Left lung (tissue), 10 donors: ENCODE data around the gene MAP3K12. TPM values are rescaled to one million over a fixed set of nuclear protein-coding genes. Genes with fewer than 3 reads are reported as not detected.

ENCODE experiments used
- ATAC-seq: fragments of 200-7000 bp; cut with Tn5 transposase; one replicate; pipeline ENCODE4 v1.9.1; 2020; ENCODE audit warnings: moderate library complexity
- DNase-seq, 4 donors: peaks; one replicate each; pipeline ENCODE4 v3.0.0-alpha.2; 2013 to 2020
- H3K27ac ChIP-seq, 2 donors: fragments of 200-600 bp; sonication (generic) in 1 of 2; one replicate each; pipeline versions ENCODE4 v1.5.0 to v1.8.0; 2020 to 2021
- H3K27me3 ChIP-seq, 2 donors: fragments of 200-600 bp; sonication (generic) in 1 of 2; one replicate each; pipeline versions ENCODE4 v1.5.0 to v1.8.0; 2020 to 2021
- H3K36me3 ChIP-seq, 2 donors: fragments of 200-600 bp; sonication (generic) in 1 of 2; one replicate each; pipeline versions ENCODE4 v1.5.0 to v1.8.0; 2020 to 2021
- H3K4me1 ChIP-seq, 2 donors: fragments of 200-600 bp; one replicate each; pipeline ENCODE4 v1.8.0; 2021
- H3K4me3 ChIP-seq, 2 donors: fragments of 200-600 bp; sonication (generic) in 1 of 2; one replicate each; pipeline versions ENCODE4 v1.5.0 to v1.8.0; 2020 to 2021; ENCODE audit warnings: mild to moderate bottlenecking in 1 of 2
- H3K9me3 ChIP-seq, 2 donors: fragments of 200-600 bp; sonication (generic) in 1 of 2; one replicate each; pipeline versions ENCODE4 v1.5.0 to v1.8.0; 2020 to 2021
- CTCF ChIP-seq, 2 donors: fragments of 200-600 bp; sonication (generic) in 1 of 2; IDR thresholded peaks; one replicate each; pipeline versions ENCODE4 v1.5.0 to v1.8.0; 2021; ENCODE audit warnings: antibody characterized with exemption in 2 of 2
- intact Hi-C, 2 donors: fragments of 100-400 bp; cut with DNase I; formaldehyde crosslinking; loops; one replicate each; pipeline versions ENCODE4 v1.11.2 to v1.14.2; 2022
- polyA plus RNA-seq, 6 donors: library from polyadenylated mRNA; unstranded; fragments of 120-200 nt; gene quantifications; one replicate each; pipeline ENCODE4 v1.2.1, GENCODE V29; 2013; ENCODE audit not compliant: insufficient read length in 6 of 6
- total RNA-seq, 2 donors: library from RNA; stranded (reverse); fragmentation: NEBNext Ultra II Directional; extraction: Animal tissue kit (Norgen Biotek cat#: 25700); gene quantifications; one replicate each; pipeline ENCODE4 v1.2.1, GENCODE V29; 2021
- donor health status: DM: no; HTN: yes; CAD: no.
- donor health status: DM: no; HTN: no; CAD: no.

The MAP3K12 gene
- total and polyA plus RNA-seq, 8 donors: 19.9 to 38.0 (median 31.1) TPM

GRCh38 chr12:53472056-53472582 lies 27.1 kb downstream of the MAP3K12 start:
- peaks cover 0 to 100% of the 10 kb centered on the region in 2 donors for H3K36me3 ChIP-seq
- DNase-seq (no peak), ATAC-seq (no peak)
- no peak for TF ChIP-seq CTCF (IDR thresholded peaks at IDR 0.05)
- H3K27ac ChIP-seq: peak overlapping the region in 1 of 2 donors; percentile 0
- intact Hi-C loops: no loop called here
- no peak overlapping the region for H3K4me3 ChIP-seq
- peaks cover 13 to 28% of the 10 kb centered on the region in 2 donors for H3K4me1 ChIP-seq
- no peaks in the 10 kb centered on the region for H3K27me3 ChIP-seq
- no peaks in the 10 kb centered on the region for H3K9me3 ChIP-seq

- DNase-seq (no peak), ATAC-seq (no peak)
- Histone ChIP-seq H3K27me3 (no peaks in the 10 kb centered on the region), H3K4me1 (peaks cover 10 to 16% of the 10 kb centered on the region in 2 donors), H3K36me3 (peaks cover 0 to 100% of the 10 kb centered on the region in 2 donors), H3K27ac (no peak overlapping the region), H3K9me3 (no peaks in the 10 kb centered on the region), H3K4me3 (no peak overlapping the region)
- intact Hi-C loops: no loop called here
- TF ChIP-seq CTCF (IDR thresholded peaks at IDR 0.05): no peak
These were observed 31.0 kb downstream of the MAP3K12 start for GRCh38 chr12:53468282-53468681.

GRCh38 chr12:53467880-53468279 lies 31.4 kb downstream of the MAP3K12 start:
- DNase-seq (no peak), ATAC-seq (no peak)
- H3K9me3 ChIP-seq: no peaks in the 10 kb centered on the region
- intact Hi-C loops: no loop called here
- no peaks in the 10 kb centered on the region for H3K27me3 ChIP-seq
- H3K36me3 ChIP-seq: peaks cover 0 to 100% of the 10 kb centered on the region in 2 donors
- H3K4me3 ChIP-seq: no peak overlapping the region
- H3K4me1 ChIP-seq: peaks cover 8 to 20% of the 10 kb centered on the region in 2 donors
- TF ChIP-seq CTCF (IDR thresholded peaks at IDR 0.05): no peak
- H3K27ac ChIP-seq: no peak overlapping the region

GRCh38 chr12:53467082-53467481 lies 32.2 kb downstream of the MAP3K12 start:
- Histone ChIP-seq H3K36me3 (peaks cover 4 to 100% of the 10 kb centered on the region in 2 donors), H3K4me3 (no peak overlapping the region), H3K27me3 (no peaks in the 10 kb centered on the region), H3K4me1 (peaks cover 2 to 17% of the 10 kb centered on the region in 2 donors), H3K27ac (no peak overlapping the region), H3K9me3 (no peaks in the 10 kb centered on the region)
- ATAC-seq (no peak), DNase-seq (no peak)
- TF ChIP-seq CTCF (IDR thresholded peaks at IDR 0.05): no peak
- intact Hi-C loops: no loop called here

- intact Hi-C loops: no loop called here
These were observed 32.6 kb downstream of the MAP3K12 start for GRCh38 chr12:53466640-53467039.

More at GRCh38 chr12:53466640-53467039, 32.6 kb downstream of the MAP3K12 start:
- H3K4me1 ChIP-seq: peaks cover 0 to 15% of the 10 kb centered on the region in 2 donors
- H3K36me3 ChIP-seq: peaks cover 7 to 100% of the 10 kb centered on the region in 2 donors
- no peak for TF ChIP-seq CTCF (IDR thresholded peaks at IDR 0.05)
- no peaks in the 10 kb centered on the region for H3K27me3 ChIP-seq
- DNase-seq: no peak
- no peak for ATAC-seq
- no peak overlapping the region for H3K27ac ChIP-seq
- no peak overlapping the region for H3K4me3 ChIP-seq
- H3K9me3 ChIP-seq: no peaks in the 10 kb centered on the region
